ENCODE results near the gene PRADC1. TPM values are rescaled to one million over a fixed set of nuclear protein-coding genes. Genes with fewer than 3 reads are reported as not detected.
"Not testable (repeated sequence)": the region's sequence is repeated elsewhere in the genome, so short reads cannot be mapped to it uniquely, and the experiment has no call there.

PRADC1 gene
- total RNA-seq, 1 donor, result 12.1 TPM

GRCh38 chr2:73210019-73210418 lies 23.0 kb downstream of the PRADC1 start:
- DNase-seq (ENCODE audit: low read depth in 2 of 3, low spot score in 2 of 3), result no peak

GRCh38 chr2:73208258-73208657 lies 24.8 kb downstream of the PRADC1 start:
- no peak for DNase-seq (ENCODE audit: low read depth in 2 of 3, low spot score in 2 of 3)

GRCh38 chr2:73205611-73206010 lies 27.4 kb downstream of the PRADC1 start:
- DNase-seq (ENCODE audit: low read depth in 2 of 3, low spot score in 2 of 3), result no peak

GRCh38 chr2:73203055-73203681 lies 29.9 kb downstream of the PRADC1 start:
- DNase-seq (ENCODE audit: low read depth in 2 of 3, low spot score in 2 of 3), result no peak

GRCh38 chr2:73202156-73203054 lies 30.6 kb downstream of the PRADC1 start, which contains the start of gene NOTO:
Gene NOTO (plus strand): TSS chr2:73202574. CDS start chr2:73202667, 93 bp downstream.
- DNase-seq (ENCODE audit: low read depth in 2 of 3, low spot score in 2 of 3), result no peak

GRCh38 chr2:73200281-73200680 lies 32.8 kb downstream of the PRADC1 start:
- DNase-seq (ENCODE audit: low read depth in 2 of 3, low spot score in 2 of 3), result not testable (repeated sequence)

GRCh38 chr2:73197579-73197978 lies 35.5 kb downstream of the PRADC1 start:
- DNase-seq (ENCODE audit: low read depth in 2 of 3, low spot score in 2 of 3), result no peak

GRCh38 chr2:73187549-73187948 lies 45.5 kb downstream of the PRADC1 start:
- DNase-seq (ENCODE audit: low read depth in 2 of 3, low spot score in 2 of 3), result no peak

- DNase-seq (ENCODE audit: low read depth in 2 of 3, low spot score in 2 of 3), result no peak
Measured at GRCh38 chr2:73185965-73186364, 47.1 kb downstream of the PRADC1 start.

Other genes starting within 250 kb of the PRADC1 start
- gene SFXN5, start 161.5 kb downstream of the PRADC1 start, total RNA-seq, result 28.8 TPM
- 4.3 TPM for gene RAB11FIP5, start 120.3 kb downstream of the PRADC1 start, total RNA-seq
- not detected for gene NOTO, start 30.7 kb downstream of the PRADC1 start, total RNA-seq
- 23.7 TPM for gene SMYD5, start 19.0 kb downstream of the PRADC1 start, total RNA-seq
- gene CCT7, start 1.1 kb upstream of the PRADC1 start, total RNA-seq, result 211 TPM
- 10.5 TPM for gene FBXO41, start 51.2 kb upstream of the PRADC1 start, total RNA-seq
- gene EGR4, start 60.3 kb upstream of the PRADC1 start, total RNA-seq, result 0.54 TPM
- gene ALMS1, start 152.6 kb upstream of the PRADC1 start, total RNA-seq, result 18.3 TPM

Data from hematopoietic multipotent progenitor cell (in vitro differentiated cells).